Smooth muscle cell of the pulmonary artery (primary cell): ENCODE measurements around the gene HNF1A. TPM values are rescaled to one million over a fixed set of nuclear protein-coding genes. Genes with fewer than 3 reads are reported as not detected.

Source experiments
- total RNA-seq: library from RNA; depleted of rRNA; stranded (reverse); fragments of >200 nt; gene quantifications from 2 replicates; pipeline ENCODE4 v1.2.3, GENCODE V29; 2014

The HNF1A gene, protein sequence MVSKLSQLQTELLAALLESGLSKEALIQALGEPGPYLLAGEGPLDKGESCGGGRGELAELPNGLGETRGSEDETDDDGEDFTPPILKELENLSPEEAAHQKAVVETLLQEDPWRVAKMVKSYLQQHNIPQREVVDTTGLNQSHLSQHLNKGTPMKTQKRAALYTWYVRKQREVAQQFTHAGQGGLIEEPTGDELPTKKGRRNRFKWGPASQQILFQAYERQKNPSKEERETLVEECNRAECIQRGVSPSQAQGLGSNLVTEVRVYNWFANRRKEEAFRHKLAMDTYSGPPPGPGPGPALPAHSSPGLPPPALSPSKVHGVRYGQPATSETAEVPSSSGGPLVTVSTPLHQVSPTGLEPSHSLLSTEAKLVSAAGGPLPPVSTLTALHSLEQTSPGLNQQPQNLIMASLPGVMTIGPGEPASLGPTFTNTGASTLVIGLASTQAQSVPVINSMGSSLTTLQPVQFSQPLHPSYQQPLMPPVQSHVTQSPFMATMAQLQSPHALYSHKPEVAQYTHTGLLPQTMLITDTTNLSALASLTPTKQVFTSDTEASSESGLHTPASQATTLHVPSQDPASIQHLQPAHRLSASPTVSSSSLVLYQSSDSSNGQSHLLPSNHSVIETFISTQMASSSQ
- total RNA-seq = 0.07 TPM in 1 of 2 replicates, not detected in the other

GRCh38 chr12:120978296-120979219 lies at the start of gene HNF1A:
Gene HNF1A (plus strand): TSS chr12:120978543. CDS start chr12:120978769, 226 bp downstream.

GRCh38 chr12:121015825-121016766 lies 37.8 kb downstream of the HNF1A start, which contains the start of gene C12orf43:
Gene C12orf43 (minus strand): TSS chr12:121016487. CDS start chr12:121016474, 13 bp downstream.

DNA sequence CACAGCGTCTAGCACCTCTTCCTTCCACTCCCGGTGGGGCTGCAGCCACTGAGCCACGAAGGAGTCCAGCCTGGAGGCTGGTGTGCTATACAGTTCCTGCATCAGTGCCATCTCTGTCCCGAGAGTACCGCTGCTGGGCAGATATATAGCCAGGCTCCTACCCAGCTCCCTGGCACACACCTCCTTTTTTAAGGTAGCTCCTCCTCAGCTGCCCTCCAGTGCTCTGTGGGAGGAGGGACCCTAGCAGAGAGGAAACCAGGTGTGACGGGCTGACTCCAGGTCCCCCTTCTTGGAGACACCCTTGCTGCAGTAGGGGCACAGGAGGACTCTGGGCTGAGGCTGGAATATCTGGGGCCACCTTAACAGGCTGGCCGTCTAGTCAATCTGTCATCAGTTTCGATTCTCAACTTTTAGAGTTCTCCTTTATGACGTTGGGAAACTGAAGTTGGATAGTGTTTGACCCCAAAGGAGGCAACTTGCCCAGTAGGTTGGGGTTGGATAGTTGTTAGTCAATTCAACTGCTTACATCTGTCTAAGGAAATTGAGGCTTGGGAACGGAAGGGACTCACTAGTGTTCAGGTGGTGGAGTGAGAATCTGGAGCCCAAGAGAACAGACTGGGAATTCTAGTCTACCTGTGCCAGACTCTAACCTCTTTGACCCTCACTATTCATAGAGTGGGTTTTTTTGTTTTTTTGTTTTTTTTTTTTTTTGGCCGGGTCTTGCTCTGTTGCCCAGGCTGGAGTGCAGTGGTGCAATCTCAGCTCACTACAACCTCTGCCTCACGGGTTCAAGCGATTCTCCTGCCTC lies 60.7 kb downstream of the HNF1A start, which contains the start of gene OASL:
OASL (minus strand) TSS at position 386 of the 808 bp plus-strand sequence; CDS start at position 111, 275 bp downstream.

Other genes starting within 250 kb of the HNF1A start
- 9.4 and 9.5 TPM in 2 replicates for gene SPPL3, start 74.2 kb upstream of the HNF1A start, total RNA-seq
- 13.7 and 14.0 TPM in 2 replicates for gene C12orf43, start 37.9 kb downstream of the HNF1A start, total RNA-seq
- 0.03 and 0.26 TPM in 2 replicates for gene OASL, start 60.7 kb downstream of the HNF1A start, total RNA-seq
- gene P2RX7, start 154.3 kb downstream of the HNF1A start, total RNA-seq = 0.46 and 1.3 TPM in 2 replicates
- gene P2RX4, start 231.6 kb downstream of the HNF1A start, total RNA-seq = 18.9 and 27.9 TPM in 2 replicates